ENCODE results near the gene SLC1A7. TPM values are rescaled to one million over a fixed set of nuclear protein-coding genes. Genes with fewer than 3 reads are reported as not detected.

Gene SLC1A7
- total RNA-seq, 1 experiment from 2014 or later: not detected

DNA sequence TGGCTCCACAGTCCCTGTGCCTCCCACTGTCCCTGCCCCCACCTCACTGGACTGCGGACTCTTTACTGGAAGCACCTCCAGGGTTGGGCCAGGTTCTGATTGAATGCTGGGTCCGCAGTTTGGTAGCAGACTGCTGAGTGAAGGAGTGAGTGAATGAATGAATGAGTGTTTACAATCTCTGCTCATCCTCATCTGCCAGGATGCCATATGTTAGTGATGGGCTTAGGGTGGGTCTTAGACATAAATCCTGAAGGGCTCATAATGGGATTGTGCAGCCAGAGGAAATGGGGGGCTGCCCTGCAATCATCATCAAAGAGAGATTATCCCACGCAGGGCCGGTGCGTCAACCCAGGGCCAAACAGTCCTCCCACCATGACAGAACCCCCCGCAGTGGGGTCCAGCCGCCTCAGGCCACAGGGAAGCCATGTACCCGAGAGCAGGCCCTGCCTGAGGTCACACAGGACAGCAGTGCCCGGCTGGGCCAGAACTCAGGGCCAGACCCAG lies 26.1 kb downstream of the SLC1A7 start:
- DNase-seq (ENCODE audit: low read depth): no peak

DNA sequence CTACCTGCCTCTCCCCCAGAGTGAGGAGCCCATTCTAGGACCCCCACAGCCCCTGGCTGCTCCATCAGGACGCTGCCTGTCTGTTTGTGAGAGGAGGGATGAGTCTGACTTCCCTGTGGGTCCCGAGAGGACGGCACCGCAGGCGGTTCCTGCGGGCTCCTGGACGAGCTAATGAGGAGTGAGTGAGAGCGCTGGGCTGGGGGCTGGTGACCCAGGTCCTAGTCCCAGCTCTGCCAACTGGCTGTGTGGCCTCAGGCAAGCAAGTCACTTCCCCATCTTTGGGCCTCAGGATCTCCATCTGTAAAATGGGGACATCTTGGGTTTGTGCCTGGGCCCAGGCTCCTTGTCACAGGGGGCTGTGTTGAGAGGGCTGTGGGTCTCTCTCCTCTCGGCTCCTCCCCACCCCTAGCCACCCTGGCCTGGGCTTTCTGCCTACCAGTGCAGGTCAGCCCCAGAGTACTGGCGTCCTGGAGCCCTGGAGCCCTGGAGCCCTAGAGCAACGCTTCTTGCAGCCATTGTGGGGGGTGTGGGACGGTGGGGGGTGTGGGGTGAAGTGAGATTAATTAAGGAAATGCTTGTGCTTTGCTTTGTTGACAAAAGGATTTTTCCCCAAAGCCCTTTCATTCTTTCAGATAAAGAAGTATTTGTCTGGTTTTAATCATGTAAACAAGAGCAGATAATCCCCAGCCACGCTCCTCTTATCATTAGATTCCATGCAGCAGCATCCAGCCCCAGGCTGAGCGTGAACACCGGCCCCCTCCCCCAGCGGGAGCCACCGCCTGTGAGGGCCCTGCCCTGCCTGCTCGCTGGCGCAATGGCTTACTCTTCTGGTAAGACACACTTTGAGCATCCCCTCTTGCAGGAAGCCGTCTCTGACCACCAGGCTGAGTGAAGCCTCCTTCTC lies 26.8 kb downstream of the SLC1A7 start:
- DNase-seq (ENCODE audit: low read depth): no peak

- DNase-seq (ENCODE audit: low read depth): no peak
Measured at GRCh38 chr1:53114581-53115400, 27.6 kb downstream of the SLC1A7 start.

DNA sequence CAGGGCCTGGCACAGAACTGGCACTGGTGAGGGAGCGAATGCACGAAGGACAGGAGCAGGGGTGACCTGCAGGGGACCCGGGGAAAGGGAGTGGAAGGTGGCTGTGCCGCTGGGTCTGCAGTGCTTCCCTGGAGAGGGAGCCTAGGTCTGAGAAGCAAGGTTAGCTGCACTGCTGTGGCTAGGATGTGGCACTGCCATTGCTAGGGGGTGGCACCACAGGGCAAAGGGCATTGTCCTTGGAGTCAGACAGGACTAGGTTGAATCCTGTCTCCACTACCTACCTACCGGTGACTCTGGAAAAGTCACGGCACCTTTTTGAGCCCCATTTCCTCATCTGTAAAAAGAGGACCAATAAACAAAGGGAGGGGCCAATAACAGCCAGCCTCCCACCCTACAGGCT lies 28.3 kb downstream of the SLC1A7 start:
- no peak for DNase-seq (ENCODE audit: low read depth)

DNA sequence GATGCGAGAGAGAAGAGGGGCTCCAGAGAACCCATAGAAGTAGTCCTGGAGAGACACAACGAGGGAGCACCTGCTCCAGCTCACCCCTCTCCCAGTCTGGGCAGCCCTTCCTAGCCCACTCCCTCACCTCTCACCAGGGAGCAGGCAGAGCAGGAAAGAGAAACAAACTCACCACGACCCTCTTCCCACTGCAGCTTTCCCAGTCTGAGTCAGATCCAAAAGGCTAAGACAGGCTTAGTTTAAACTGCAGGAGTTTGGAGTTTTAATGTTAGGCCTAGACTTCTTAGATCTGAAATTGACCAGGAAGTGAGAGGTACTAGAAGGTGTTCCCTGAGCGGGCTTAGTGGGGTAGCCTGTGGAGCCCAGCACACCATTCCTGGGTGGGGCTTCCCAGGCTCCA lies 29.6 kb downstream of the SLC1A7 start:
- DNase-seq (ENCODE audit: low read depth): no peak

- DNase-seq (ENCODE audit: low read depth): peak; percentile 57
Measured at GRCh38 chr1:53112271-53112774, 30.1 kb downstream of the SLC1A7 start.

GRCh38 chr1:53111693-53112092 lies 30.7 kb downstream of the SLC1A7 start:
- no peak for DNase-seq (ENCODE audit: low read depth)

DNA sequence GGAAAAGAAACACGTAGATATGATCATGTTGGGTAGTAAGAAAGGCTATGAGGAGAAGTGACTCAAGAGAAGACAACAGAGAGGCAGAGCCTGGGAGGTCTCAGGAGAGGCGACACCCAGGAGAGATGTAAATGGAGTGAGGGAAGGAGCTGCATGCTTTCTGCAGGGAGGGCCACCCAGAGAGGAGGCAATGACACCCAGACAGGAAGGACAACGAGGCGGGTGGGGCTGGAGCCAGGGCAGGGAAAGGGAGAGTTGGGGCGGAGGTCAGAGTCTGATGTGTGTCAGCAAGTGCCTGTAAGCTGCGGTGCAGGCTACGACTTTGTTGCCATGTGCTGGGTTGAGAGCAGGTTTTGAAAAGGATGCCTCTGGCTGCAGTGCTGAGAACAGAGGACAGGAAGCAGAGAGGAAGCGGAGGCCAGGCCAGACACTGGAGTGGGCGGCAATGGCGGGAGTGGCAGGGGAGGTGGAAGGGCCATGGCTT lies 31.3 kb downstream of the SLC1A7 start:
- DNase-seq (ENCODE audit: low read depth): no peak

GRCh38 chr1:53110370-53111072 lies 31.9 kb downstream of the SLC1A7 start:
- DNase-seq (ENCODE audit: low read depth): peak; percentile 22

GRCh38 chr1:53108646-53109580 lies 33.5 kb downstream of the SLC1A7 start:
- DNase-seq (ENCODE audit: low read depth): no peak

DNA sequence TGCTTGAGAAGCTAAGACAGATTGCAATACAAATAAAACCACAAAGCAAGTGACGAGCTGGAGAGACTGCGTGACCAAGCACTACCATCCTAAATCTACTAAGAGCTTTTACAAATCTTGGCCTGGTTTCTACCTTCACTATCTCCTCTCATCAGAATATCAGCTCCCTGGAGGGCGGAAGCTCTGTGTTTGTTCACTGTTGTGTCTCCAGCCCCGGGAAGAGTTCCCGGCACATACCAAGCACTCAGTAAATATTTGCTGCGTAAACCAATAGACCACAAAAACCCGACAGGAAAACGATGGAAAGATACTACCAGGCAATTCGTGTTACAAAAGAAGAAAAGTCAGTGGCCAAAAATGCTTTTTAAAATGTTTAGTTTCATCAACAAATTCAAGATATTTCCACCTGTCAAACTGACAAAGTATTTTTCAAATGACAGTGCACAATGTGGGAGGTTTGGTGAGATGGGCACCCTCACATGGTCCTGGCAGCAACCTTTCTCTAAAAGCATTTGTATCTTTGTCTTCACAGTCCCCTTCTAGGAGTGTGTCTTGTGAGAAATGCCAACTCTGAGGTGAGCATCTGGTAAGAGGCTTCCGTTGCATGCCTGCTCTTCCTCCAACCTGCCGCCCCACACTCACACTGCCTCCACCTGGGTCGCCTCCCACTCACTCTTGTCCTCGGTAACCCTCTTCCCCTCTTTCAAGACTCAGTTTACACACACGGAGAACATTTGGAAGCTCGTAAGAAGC lies 34.7 kb downstream of the SLC1A7 start:
- no peak for DNase-seq (ENCODE audit: low read depth)

- DNase-seq (ENCODE audit: low read depth): no peak
Measured at GRCh38 chr1:53107090-53107489, 35.3 kb downstream of the SLC1A7 start.

DNA sequence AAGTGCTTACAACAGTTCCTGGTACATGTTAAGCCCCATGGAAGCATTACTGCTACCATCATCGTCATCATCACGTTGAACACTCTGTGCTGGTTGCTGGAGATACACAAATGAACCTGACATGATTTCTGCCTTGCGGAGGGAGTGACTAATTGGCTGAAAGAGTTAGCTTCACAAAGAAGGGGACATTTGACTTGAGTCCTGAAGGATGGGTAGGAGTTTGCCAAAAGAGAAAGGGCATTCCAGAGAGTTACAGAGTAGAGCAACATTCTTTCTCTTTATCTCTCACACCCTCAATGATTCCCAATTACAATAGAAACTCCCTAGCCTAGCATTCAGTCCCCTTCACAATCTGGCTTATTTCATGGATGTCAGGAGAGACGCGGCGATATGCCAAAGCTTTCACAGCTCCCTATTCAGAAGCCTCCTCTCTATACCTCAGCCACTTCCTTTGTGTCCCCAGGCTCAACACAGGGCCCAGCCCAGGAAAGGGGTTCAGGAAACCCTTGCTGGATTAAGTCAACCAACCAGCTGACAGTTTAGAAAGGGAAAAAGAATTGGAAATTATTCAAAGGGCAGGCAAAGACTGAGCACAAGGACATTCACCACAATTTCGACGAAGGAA lies 38.0 kb downstream of the SLC1A7 start:
- no peak for DNase-seq (ENCODE audit: low read depth)

DNA sequence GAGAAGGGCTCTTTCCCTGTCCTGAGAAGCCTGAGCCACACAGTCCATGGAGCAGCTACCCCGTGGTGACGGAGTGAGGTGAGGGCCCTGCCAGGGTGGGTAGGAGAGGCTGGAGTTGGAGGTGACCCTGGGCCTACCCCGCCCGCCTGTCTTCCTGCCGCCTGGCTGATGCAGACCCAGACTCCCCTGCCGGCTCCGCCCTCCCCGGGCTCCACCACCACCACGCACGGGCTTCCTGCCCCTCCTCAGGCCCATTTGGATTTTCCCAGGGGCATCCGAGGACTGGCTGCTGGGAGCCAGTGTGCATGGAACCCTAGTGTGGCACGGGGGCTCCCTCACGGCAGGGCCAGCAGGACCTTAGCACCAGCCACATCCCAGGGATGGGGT lies 47.9 kb downstream of the SLC1A7 start:
- no peak for DNase-seq (ENCODE audit: low read depth)

DNA sequence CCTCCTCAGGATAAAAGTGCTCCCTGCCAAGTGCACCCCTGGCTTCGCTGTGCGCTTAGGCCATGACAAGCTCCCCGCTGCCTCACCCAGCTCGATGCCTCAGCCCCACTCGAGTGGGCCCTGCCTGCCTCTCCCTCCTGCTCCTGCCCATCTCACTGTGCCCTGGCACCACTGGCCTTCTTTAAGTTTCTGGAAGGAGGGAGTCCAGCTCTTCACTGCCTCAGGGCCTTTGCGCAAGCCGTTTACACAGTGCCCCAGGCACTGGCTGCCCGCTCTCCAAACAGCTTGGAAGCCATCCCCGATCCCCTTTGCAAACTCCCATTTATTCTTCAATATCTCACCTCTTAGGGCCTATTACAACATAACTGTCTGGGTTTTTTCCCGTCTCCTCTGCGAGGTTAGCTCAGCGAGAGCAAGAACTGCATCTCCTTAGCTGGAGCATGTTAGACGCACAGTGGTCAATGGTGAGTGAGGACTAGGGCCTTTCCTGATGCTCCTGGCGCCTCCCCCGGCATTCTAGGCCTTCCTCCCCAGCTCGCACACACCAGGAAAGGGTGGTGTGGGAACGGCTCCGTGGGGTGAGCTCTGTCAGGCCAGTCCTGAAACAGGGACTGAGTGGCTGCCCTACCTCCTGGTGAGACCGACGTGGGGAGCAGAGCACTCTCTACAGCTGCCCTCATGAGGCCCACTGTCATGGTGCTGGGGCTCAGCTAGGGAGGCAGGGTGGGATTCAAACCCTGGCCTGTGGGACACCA lies 48.5 kb downstream of the SLC1A7 start:
- no peak for DNase-seq (ENCODE audit: low read depth)

GRCh38 chr1:53093451-53093754 lies 49.0 kb downstream of the SLC1A7 start:
- no peak for DNase-seq (ENCODE audit: low read depth)

GRCh38 chr1:53092659-53093450 lies 49.6 kb downstream of the SLC1A7 start:
- DNase-seq (ENCODE audit: low read depth): no peak
